Endothelial cell of umbilical vein (primary cell): ENCODE measurements around the gene CMTM8.

Source experiments
- CTCF ChIP-seq, 2 donors: IDR thresholded peaks; 1 replicate in 1 of 2; 2 replicates in 1 of 2; pipeline ENCODE4 v1.5.1; 2011; ENCODE audit warnings: low read length in 2 of 2, mild to moderate bottlenecking in 2 of 2, moderate library complexity in 2 of 2, control low read depth in 1 of 2, inconsistent platforms in 1 of 2, low read depth in 1 of 2; ENCODE audit not compliant: insufficient read depth in 1 of 2; ENCODE audit errors: extremely low read depth in 1 of 2
- EZH2 ChIP-seq: IDR thresholded peaks from 2 replicates; pipeline ENCODE4 v1.6.1; 2012; ENCODE audit warnings: borderline replicate concordance, low read depth, mild to moderate bottlenecking, moderate library complexity, low read length, inconsistent platforms; ENCODE audit not compliant: severe bottlenecking
- FOS ChIP-seq: IDR thresholded peaks from 2 replicates; pipeline ENCODE4 v1.6.1; 2011; ENCODE audit warnings: mild to moderate bottlenecking, low read length, moderate library complexity, borderline replicate concordance; ENCODE audit not compliant: insufficient read depth
- GATA2 ChIP-seq: IDR thresholded peaks from 2 replicates; pipeline ENCODE4 v1.7.0; 2011; ENCODE audit warnings: low read depth, mild to moderate bottlenecking, moderate library complexity, mixed read lengths, low read length; ENCODE audit not compliant: insufficient read length, insufficient read depth
- JUN ChIP-seq: IDR thresholded peaks from 2 replicates; pipeline ENCODE4 v1.6.1; 2011; ENCODE audit warnings: borderline replicate concordance, low read depth; ENCODE audit not compliant: insufficient read length, insufficient read depth
- MAX ChIP-seq: IDR thresholded peaks from 2 replicates; pipeline ENCODE4 v1.6.1; 2011; ENCODE audit not compliant: insufficient read depth, insufficient read length
- MYC ChIP-seq: IDR thresholded peaks from one replicate; pipeline ENCODE4 v1.6.1; 2011; ENCODE audit warnings: mild to moderate bottlenecking, low read depth, low read length
- POLR2A ChIP-seq: IDR thresholded peaks from 2 replicates; pipeline ENCODE4 v1.6.1; 2012; ENCODE audit warnings: low read depth, mild to moderate bottlenecking, control low read depth, low read length
- POLR2AphosphoS5 ChIP-seq: IDR thresholded peaks from 2 replicates; pipeline ENCODE4 v1.6.1; 2012; ENCODE audit warnings: low read depth, mild to moderate bottlenecking, control low read depth, low read length, moderate library complexity; ENCODE audit not compliant: insufficient read depth

GRCh38 chr3:32310918-32311839, 72.7 kb downstream of the CMTM8 start:
- no peak for TF ChIP-seq POLR2AphosphoS5
- no peak for TF ChIP-seq CTCF (IDR thresholded peaks at IDR 0.05; ENCODE audit: extremely low read depth in 1 of 2, insufficient read depth in 1 of 2, low read depth in 1 of 2, low read length in 2 of 2)
- TF ChIP-seq GATA2: no peak
- no peak for TF ChIP-seq EZH2
- no peak for TF ChIP-seq POLR2A
- no peak for TF ChIP-seq MYC
- no peak for TF ChIP-seq FOS
- no peak for TF ChIP-seq JUN
- no peak for TF ChIP-seq MAX
